H1 (cell line): Measurements from ENCODE around the gene CHSY3. TPM values are rescaled to one million over a fixed set of nuclear protein-coding genes. Genes with fewer than 3 reads are reported as not detected.

Experiments used
- CTCF ChIA-PET: fragments of 300-600 bp; sonication (Branson Sonifier 250); formaldehyde crosslinking; loops from one replicate; lab custom pipeline; 2021; ENCODE audit not compliant: partially characterized antibody; lab: Charles Lee
- POLR2A ChIA-PET: fragments of 300-600 bp; sonication (Branson Sonifier 250); formaldehyde crosslinking; loops from one replicate; lab custom pipeline; 2021; ENCODE audit warnings: inconsistent platforms; ENCODE audit not compliant: partially characterized antibody; lab: Charles Lee
- DNase-seq, 2 experiments: peaks; one replicate each; pipeline versions ENCODE4 v3.0.0 to v3.0.0-alpha.2; 2010 to 2022; ENCODE audit warnings: low spot score in 2 of 2, low read depth in 1 of 2, mixed read lengths in 1 of 2
- FAIRE-seq: peaks from 2 replicates; lab custom pipeline; 2011; peaks lifted over from hg19 to GRCh38; lab: Jason Lieb, UNC
- H2AFZ ChIP-seq: 2 replicates; pipeline ENCODE4 v1.8.1; 2012; ENCODE audit warnings: low read length, inconsistent platforms
- H2AK5ac ChIP-seq: 2 replicates; pipeline ENCODE4 v1.6.1; 2013; ENCODE audit warnings: low read depth, low read length
- H2BK120ac ChIP-seq: replicated peaks from 2 replicates; pipeline ENCODE3; 2013; ENCODE audit warnings: low read depth, low read length, inconsistent platforms
- H2BK12ac ChIP-seq: 2 replicates; pipeline ENCODE4 v1.6.1; 2013; ENCODE audit warnings: low read depth, low read length
- H2BK15ac ChIP-seq: 2 replicates; pipeline ENCODE4 v1.6.1; 2013; ENCODE audit warnings: low read length
- H2BK20ac ChIP-seq: 2 replicates; pipeline ENCODE4 v1.6.1; 2013; ENCODE audit warnings: low read length
- H2BK5ac ChIP-seq: 2 replicates; pipeline ENCODE4 v1.6.1; 2013; ENCODE audit warnings: low read depth, low read length
- H3K14ac ChIP-seq: 2 replicates; pipeline ENCODE4 v1.6.1; 2013; ENCODE audit warnings: inconsistent platforms; ENCODE audit not compliant: insufficient read length
- H3K18ac ChIP-seq: 2 replicates; pipeline ENCODE4 v1.6.1; 2013; ENCODE audit warnings: low read length; ENCODE audit errors: extremely low read depth
- H3K23ac ChIP-seq: 2 replicates; pipeline ENCODE4 v1.6.1; 2013; ENCODE audit warnings: inconsistent platforms; ENCODE audit not compliant: insufficient read length
- H3K23me2 ChIP-seq: 2 replicates; pipeline ENCODE4 v1.6.1; 2013; ENCODE audit warnings: low read depth, low read length
- H3K27ac ChIP-seq: 2 replicates; pipeline ENCODE4 v1.6.1; 2011; ENCODE audit warnings: low read depth, low read length, inconsistent platforms
- H3K27me3 ChIP-seq, 4 experiments: replicated peaks in 1 of 4; 1 replicate in 1 of 4; 2 replicates in 3 of 4; pipeline versions ENCODE4 v1.6.1 to v1.8.1; 2011 to 2013; ENCODE audit warnings: low read length in 3 of 4, mild to moderate bottlenecking in 3 of 4, inconsistent platforms in 2 of 4, mixed read lengths in 2 of 4, moderate library complexity in 1 of 4; ENCODE audit not compliant: control insufficient read depth in 3 of 4, insufficient read depth in 3 of 4; ENCODE audit errors: extremely low read depth in 1 of 4
- H3K36me3 ChIP-seq, 4 experiments: 2 replicates each; pipeline versions ENCODE4 v1.6.1 to v1.8.1; 2011 to 2013; ENCODE audit warnings: mild to moderate bottlenecking in 4 of 4, low read length in 3 of 4, moderate library complexity in 2 of 4, control low read depth in 1 of 4, inconsistent platforms in 1 of 4; ENCODE audit not compliant: insufficient read depth in 4 of 4, control insufficient read depth in 2 of 4
- H3K4ac ChIP-seq: replicated peaks from 2 replicates; pipeline ENCODE3; 2013; ENCODE audit warnings: low read length, low read depth, mixed read lengths, inconsistent platforms; ENCODE audit not compliant: insufficient read length
- H3K4me1 ChIP-seq, 4 experiments: replicated peaks in 1 of 4; 1 replicate in 1 of 4; 2 replicates in 3 of 4; pipeline versions ENCODE4 v1.6.1 to v1.8.1; 2011 to 2013; ENCODE audit warnings: low read length in 3 of 4, inconsistent platforms in 2 of 4, mixed read lengths in 1 of 4; ENCODE audit not compliant: insufficient read depth in 4 of 4, control insufficient read depth in 3 of 4
- H3K4me2 ChIP-seq, 2 experiments: 2 replicates each; pipeline versions ENCODE4 v1.6.1 to v1.8.1; 2011 to 2013; ENCODE audit warnings: low read depth in 2 of 2, low read length in 2 of 2, control low read depth in 1 of 2, inconsistent platforms in 1 of 2, mild to moderate bottlenecking in 1 of 2; ENCODE audit not compliant: insufficient read depth in 1 of 2
- H3K4me3 ChIP-seq, 4 experiments: fragments of 200-600, 300-600 bp in 1 of 4; sonication (generic), shearing (Covaris generic), sonication (Bioruptor Twin) in 1 of 4; 2 replicates each; pipeline versions ENCODE4 v1.5.1 to v1.8.1; 2011 to 2016; ENCODE audit warnings: low read length in 4 of 4, low read depth in 3 of 4, control low read depth in 2 of 4, inconsistent platforms in 2 of 4, mild to moderate bottlenecking in 2 of 4, mixed read lengths in 1 of 4, moderate library complexity in 1 of 4; ENCODE audit not compliant: insufficient read depth in 2 of 4; ENCODE audit errors: extremely low read depth in 1 of 4
- H3K56ac ChIP-seq: replicated peaks from 2 replicates; pipeline ENCODE3; 2013; ENCODE audit warnings: low read depth, mild to moderate bottlenecking, mixed read lengths, low read length, inconsistent platforms; ENCODE audit not compliant: insufficient read length
- H3K79me1 ChIP-seq: 2 replicates; pipeline ENCODE4 v1.6.1; 2013; ENCODE audit warnings: low read depth, low read length, control low read depth
- H3K79me2 ChIP-seq, 2 experiments: 2 replicates each; pipeline versions ENCODE4 v1.6.1 to v1.8.1; 2012 to 2013; ENCODE audit warnings: low read length in 2 of 2, mild to moderate bottlenecking in 2 of 2, inconsistent platforms in 1 of 2; ENCODE audit not compliant: insufficient read depth in 2 of 2, control insufficient read depth in 1 of 2
- H3K9ac ChIP-seq, 4 experiments: replicated peaks in 1 of 4; 1 replicate in 1 of 4; 2 replicates in 3 of 4; pipeline versions ENCODE4 v1.6.1 to v1.8.1; 2011 to 2013; ENCODE audit warnings: low read depth in 3 of 4, low read length in 3 of 4, control low read depth in 2 of 4, mild to moderate bottlenecking in 2 of 4, moderate library complexity in 2 of 4, inconsistent platforms in 1 of 4; ENCODE audit errors: extremely low read depth in 1 of 4
- H3K9me3 ChIP-seq, 2 experiments: 2 replicates each; pipeline versions ENCODE4 v1.6.1 to v1.8.1; 2012 to 2013; ENCODE audit warnings: mild to moderate bottlenecking in 2 of 2, moderate library complexity in 2 of 2, control low read depth in 1 of 2, inconsistent platforms in 1 of 2, low read depth in 1 of 2, low read length in 1 of 2, mixed read lengths in 1 of 2; ENCODE audit not compliant: insufficient read depth in 2 of 2
- H4K20me1 ChIP-seq, 2 experiments: replicated peaks in 1 of 2; 2 replicates each; pipeline versions ENCODE3 to v1.8.1; 2011 to 2013; ENCODE audit warnings: inconsistent platforms in 2 of 2, low read length in 2 of 2, mild to moderate bottlenecking in 1 of 2; ENCODE audit not compliant: insufficient read depth in 2 of 2, control insufficient read depth in 1 of 2
- H4K5ac ChIP-seq: 2 replicates; pipeline ENCODE4 v1.6.1; 2013; ENCODE audit warnings: low read length, low read depth, mixed read lengths, inconsistent platforms; ENCODE audit not compliant: insufficient read length
- H4K8ac ChIP-seq: 2 replicates; pipeline ENCODE4 v1.8.0; 2013; ENCODE audit warnings: mild to moderate bottlenecking, moderate library complexity, low read length, inconsistent platforms; ENCODE audit not compliant: insufficient read depth; ENCODE audit errors: extremely low read depth
- H4K91ac ChIP-seq: replicated peaks from 2 replicates; pipeline ENCODE3; 2013; ENCODE audit warnings: low read length, mixed read lengths, inconsistent platforms; ENCODE audit not compliant: insufficient read length
- CBX5 ChIP-seq: fragments of 300-800, 300-1000 bp; sonication (generic); IDR thresholded peaks from 2 replicates; pipeline ENCODE4 v1.7.1; 2016; ENCODE audit warnings: antibody characterized with exemption, low read length, low read depth
- CHD2 ChIP-seq: IDR thresholded peaks from 2 replicates; pipeline ENCODE4 v1.6.1; 2012; ENCODE audit warnings: low read length, improper control_type of control experiment
- CTBP2 ChIP-seq: IDR thresholded peaks from 2 replicates; pipeline ENCODE4 v1.7.0; 2011; ENCODE audit warnings: borderline replicate concordance, mild to moderate bottlenecking, moderate library complexity, mixed read lengths, low read length; ENCODE audit not compliant: insufficient read depth, insufficient read length
- HDAC2 ChIP-seq, 2 experiments: fragments of 300-600 bp in 1 of 2; sonication (generic) in 1 of 2; IDR thresholded peaks; 2 replicates each; pipeline ENCODE4 v1.6.1; 2011 to 2012; ENCODE audit warnings: low read depth in 2 of 2, low read length in 2 of 2, mild to moderate bottlenecking in 2 of 2, moderate library complexity in 2 of 2, borderline replicate concordance in 1 of 2, inconsistent platforms in 1 of 2
- PHF8 ChIP-seq: fragments of 200-600 bp; sonication (generic); conservative IDR thresholded peaks from 2 replicates; pipeline ENCODE4 v1.7.1; 2012; ENCODE audit warnings: low read depth, mild to moderate bottlenecking, inconsistent platforms, low read length, moderate library complexity
- POU5F1 ChIP-seq: IDR thresholded peaks from 2 replicates; pipeline ENCODE4 v1.6.1; 2011; ENCODE audit warnings: low read depth, mild to moderate bottlenecking, low read length, moderate library complexity
- RAD21 ChIP-seq, 2 experiments: IDR thresholded peaks in 1 of 2; conservative IDR thresholded peaks in 1 of 2; 2 replicates each; pipeline ENCODE4 v1.6.1; 2011; ENCODE audit warnings: low read depth in 2 of 2, low read length in 2 of 2, improper control_type of control experiment in 1 of 2, inconsistent platforms in 1 of 2, mild to moderate bottlenecking in 1 of 2, moderate library complexity in 1 of 2
- SAP30 ChIP-seq: fragments of 300-600 bp; sonication (generic); IDR thresholded peaks from 2 replicates; pipeline ENCODE4 v1.7.1; 2012; ENCODE audit warnings: low read length, moderate library complexity, mild to moderate bottlenecking, inconsistent platforms; ENCODE audit not compliant: insufficient read depth, insufficient replicate concordance
- SP4 ChIP-seq: IDR thresholded peaks from 2 replicates; pipeline ENCODE4 v1.6.1; 2012; ENCODE audit warnings: low read length, inconsistent platforms
- TAF7 ChIP-seq: optimal IDR thresholded peaks from 2 replicates; pipeline ENCODE3; 2011; ENCODE audit warnings: low read depth, mild to moderate bottlenecking, inconsistent platforms, low read length, moderate library complexity, borderline replicate concordance
- TCF12 ChIP-seq: IDR thresholded peaks from 2 replicates; pipeline ENCODE4 v1.6.1; 2011; ENCODE audit warnings: low read depth, mild to moderate bottlenecking, low read length
- WGBS, 2 experiments: shearing (Covaris generic) in 1 of 2; methylation state at CpG; one replicate each; pipeline versions ENCODE4 v1.1.6 to v1.1.7; 2013 to 2015; ENCODE audit warnings: low lambda C conversion rate in 2 of 2, mixed read lengths in 2 of 2, inconsistent platforms in 1 of 2, low coverage in 1 of 2, missing lambda C conversion rate in 1 of 2; ENCODE audit not compliant: insufficient replicate concordance in 2 of 2, insufficient coverage in 1 of 2, insufficient read length in 1 of 2; ENCODE audit errors: extremely low coverage in 1 of 2, missing lambda C conversion rate in 1 of 2; 5-methylcytosine and 5-hydroxymethylcytosine counted together
- polyA plus RNA-seq, 7 experiments: library from polyadenylated mRNA; depleted of rRNA in 3 of 7; stranded (reverse) in 5 of 7; unstranded in 2 of 7; fragments of >200 nt in 5 of 7; fragments of 200-250 nt in 2 of 7; gene quantifications; 1 replicate in 5 of 7; 2 replicates in 1 of 7; 4 replicates in 1 of 7; pipeline versions ENCODE4 v1.2.1 to v1.2.3, GENCODE V29; 2011 to 2013; ENCODE audit warnings: missing spikeins in 2 of 7, mixed read lengths in 2 of 7
- total RNA-seq: library from RNA; stranded (reverse); fragmentation: NEBNext Ultra II Directional; extraction: Animal tissue kit (Norgen Biotek cat#: 25700); gene quantifications from 2 replicates; pipeline ENCODE4 v1.2.1, GENCODE V29; 2021
- TF ChIP-seq, protein P1 (sequence below): IDR thresholded peaks from 2 replicates; pipeline ENCODE4 v1.6.1; 2012; ENCODE audit warnings: inconsistent platforms

Gene CHSY3
- total and polyA plus RNA-seq, 2 of the 8 experiments (the other 6 are each of a cell fraction or from before 2014, with no cell fraction given) = 0.24 to 1.8 TPM

DNA sequence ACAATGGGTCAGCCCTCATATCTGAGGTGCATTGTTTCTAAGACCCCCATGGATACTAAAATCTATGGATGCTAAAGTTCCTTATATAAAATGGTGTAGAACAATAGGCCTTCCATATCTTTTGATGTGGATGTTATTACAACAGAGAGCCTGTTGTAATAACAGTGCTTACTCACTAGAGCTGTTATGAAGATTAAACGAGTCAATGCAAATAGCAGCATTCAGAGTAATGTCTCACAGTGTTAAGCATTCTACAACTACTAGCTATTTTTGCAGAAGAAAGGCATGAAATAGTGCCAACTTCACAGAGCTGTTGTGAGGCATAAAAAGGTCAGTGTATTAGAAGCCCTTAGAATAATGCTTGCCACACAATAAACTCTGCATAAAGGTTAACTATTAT, 13.0 kb downstream of the CHSY3 start:
- Histone ChIP-seq H3K9me3 (no peaks in the 10 kb centered on the region), H3K27me3 (no peaks in the 10 kb centered on the region), H3K56ac (no peak overlapping the region), H2BK20ac (no peak overlapping the region), H3K79me1 (no peaks in the 10 kb centered on the region), H4K20me1 (no peaks in the 10 kb centered on the region), H3K4ac (no peak overlapping the region)
- TF ChIP-seq PHF8 (no peak), CHD2 (no peak), CTBP2 (no peak), SAP30 (no peak), CBX5 (no peak), SP4 (no peak), TAF7 (no peak), TCF12 (no peak), POU5F1 (no peak), HDAC2 (IDR thresholded peaks at IDR 0.05; ENCODE audit: borderline replicate concordance in 1 of 2, low read depth in 2 of 2, low read length in 2 of 2) (no peak), RAD21 (IDR thresholded peaks at IDR 0.05 in 1 of 2, conservative IDR thresholded peaks at IDR 0.05 in 1 of 2; ENCODE audit: low read depth in 2 of 2, low read length in 2 of 2) (no peak)
- TF ChIP-seq, protein P1, sequence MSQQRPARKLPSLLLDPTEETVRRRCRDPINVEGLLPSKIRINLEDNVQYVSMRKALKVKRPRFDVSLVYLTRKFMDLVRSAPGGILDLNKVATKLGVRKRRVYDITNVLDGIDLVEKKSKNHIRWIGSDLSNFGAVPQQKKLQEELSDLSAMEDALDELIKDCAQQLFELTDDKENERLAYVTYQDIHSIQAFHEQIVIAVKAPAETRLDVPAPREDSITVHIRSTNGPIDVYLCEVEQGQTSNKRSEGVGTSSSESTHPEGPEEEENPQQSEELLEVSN = no peak
- TF ChIP-seq, all 59 proteins: peak for 0
- H3K18ac ChIP-seq = no peak overlapping the region
- no peak overlapping the region for H2AK5ac ChIP-seq
- ChIA-PET POLR2A (no interaction called here), CTCF (interaction anchor here (1.1 kb wide), 1 partner anchor 13 kb away, joined by 3 read pairs; no protein-coding TSS in a partner anchor)
- no peak overlapping the region for H2BK120ac ChIP-seq
- H3K36me3 ChIP-seq = no peaks in the 10 kb centered on the region
- H4K8ac ChIP-seq = no peak overlapping the region
- no peak overlapping the region for H2BK5ac ChIP-seq
- no peak overlapping the region for H2AFZ ChIP-seq
- no peaks in the 10 kb centered on the region for H3K79me2 ChIP-seq
- no peak overlapping the region for H4K5ac ChIP-seq
- H2BK12ac ChIP-seq = no peak overlapping the region
- no peaks in the 10 kb centered on the region for H3K23me2 ChIP-seq
- no peak overlapping the region for H3K4me3 ChIP-seq
- DNase-seq (no peak), FAIRE-seq (no peak)
- no peak overlapping the region for H2BK15ac ChIP-seq
- H3K27ac ChIP-seq = no peak overlapping the region
- no peak overlapping the region for H3K4me2 ChIP-seq
- peaks cover 0 to 2% (median 0%) of the 10 kb centered on the region in 4 experiments; a peak in 1 of 7 replicates for H3K4me1 ChIP-seq
- H3K14ac ChIP-seq = no peak overlapping the region
- H3K23ac ChIP-seq = no peak overlapping the region
- H4K91ac ChIP-seq = no peak overlapping the region
- WGBS, 2 experiments = 80% methylated on average over 1 of the region's 1 CpG; no CpG with 5 or more reads in 1 of the 2 experiments
- H3K9ac ChIP-seq = no peak overlapping the region
